Measurements from ENCODE around the gene LRPAP1.

DNA sequence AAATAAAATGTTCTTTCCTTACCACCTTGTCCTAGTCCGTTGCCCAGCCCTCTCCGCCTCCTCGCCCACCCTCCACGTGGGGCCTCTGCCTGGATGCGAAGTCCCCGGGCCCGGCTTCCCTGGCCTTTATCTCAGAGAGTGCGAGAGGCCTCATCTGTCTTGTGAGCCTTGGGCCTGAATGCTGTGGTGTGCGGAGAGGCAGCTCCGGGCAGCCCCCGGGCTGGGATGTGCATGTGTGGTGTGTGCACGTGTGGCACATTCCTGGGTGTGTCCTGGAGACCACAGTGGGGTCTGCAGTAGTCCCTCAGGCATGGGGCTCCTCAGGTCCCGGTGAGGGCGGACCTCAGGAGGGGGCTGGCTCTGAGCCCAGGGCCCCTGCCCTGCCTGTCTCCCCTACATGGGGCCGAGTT lies 37.8 kb downstream of the LRPAP1 start:
- TF ChIP-seq, protein P1, sequence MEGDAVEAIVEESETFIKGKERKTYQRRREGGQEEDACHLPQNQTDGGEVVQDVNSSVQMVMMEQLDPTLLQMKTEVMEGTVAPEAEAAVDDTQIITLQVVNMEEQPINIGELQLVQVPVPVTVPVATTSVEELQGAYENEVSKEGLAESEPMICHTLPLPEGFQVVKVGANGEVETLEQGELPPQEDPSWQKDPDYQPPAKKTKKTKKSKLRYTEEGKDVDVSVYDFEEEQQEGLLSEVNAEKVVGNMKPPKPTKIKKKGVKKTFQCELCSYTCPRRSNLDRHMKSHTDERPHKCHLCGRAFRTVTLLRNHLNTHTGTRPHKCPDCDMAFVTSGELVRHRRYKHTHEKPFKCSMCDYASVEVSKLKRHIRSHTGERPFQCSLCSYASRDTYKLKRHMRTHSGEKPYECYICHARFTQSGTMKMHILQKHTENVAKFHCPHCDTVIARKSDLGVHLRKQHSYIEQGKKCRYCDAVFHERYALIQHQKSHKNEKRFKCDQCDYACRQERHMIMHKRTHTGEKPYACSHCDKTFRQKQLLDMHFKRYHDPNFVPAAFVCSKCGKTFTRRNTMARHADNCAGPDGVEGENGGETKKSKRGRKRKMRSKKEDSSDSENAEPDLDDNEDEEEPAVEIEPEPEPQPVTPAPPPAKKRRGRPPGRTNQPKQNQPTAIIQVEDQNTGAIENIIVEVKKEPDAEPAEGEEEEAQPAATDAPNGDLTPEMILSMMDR (tag by site-specific recombination; IDR thresholded peaks at IDR 0.05), result no peak
- TF ChIP-seq ZNF510 (tag by site-specific recombination; IDR thresholded peaks at IDR 0.05; ENCODE audit: insufficient replicate concordance), result no peak
- TF ChIP-seq ZNF521 (tag by site-specific recombination; IDR thresholded peaks at IDR 0.05), result no peak
- no peak for TF ChIP-seq ZNF701 (tag by site-specific recombination; IDR thresholded peaks at IDR 0.05)
- TF ChIP-seq ZNF274 (IDR thresholded peaks at IDR 0.05; ENCODE audit: low read length), result no peak
- no peak for TF ChIP-seq ZNF274 (tag by site-specific recombination; IDR thresholded peaks at IDR 0.05; ENCODE audit: borderline replicate concordance)
- TF ChIP-seq ZNF670 (tag by site-specific recombination; IDR thresholded peaks at IDR 0.05; ENCODE audit: low read depth), result no peak
- no peak for TF ChIP-seq EGR2 (tag by site-specific recombination; IDR thresholded peaks at IDR 0.05; ENCODE audit: low read depth)
- TF ChIP-seq ZNF10 (tag by site-specific recombination; IDR thresholded peaks at IDR 0.05), result no peak
- no peak for TF ChIP-seq ZNF600 (tag by site-specific recombination; IDR thresholded peaks at IDR 0.05)
- no peak for TF ChIP-seq ZNF24 (tag by site-specific recombination; IDR thresholded peaks at IDR 0.05)
- TF ChIP-seq ZNF610 (tag by site-specific recombination; IDR thresholded peaks at IDR 0.05; ENCODE audit: borderline replicate concordance), result no peak

All from HEK293 (cell line).